Esophagus squamous epithelium (tissue), 4 donors: ENCODE results near the gene TMUB1.

Source experiments
- POLR2A ChIP-seq, 4 donors: fragments of 450-650 bp; IDR thresholded peaks; one replicate each; pipeline ENCODE4 v1.6.1; 2017; ENCODE audit warnings: antibody characterized with exemption in 4 of 4, mild to moderate bottlenecking in 4 of 4, moderate library complexity in 3 of 4
- TF ChIP-seq, protein P1 (sequence below), 6 experiments: fragments of 450-650 bp in 4 of 6; fragments of 200-600 bp in 2 of 6; sonication (generic) in 2 of 6; IDR thresholded peaks; one replicate each; pipeline ENCODE4 v1.5.1; 2016 to 2019; ENCODE audit warnings: antibody characterized with exemption in 6 of 6, mild to moderate bottlenecking in 4 of 6, moderate library complexity in 4 of 6

GRCh38 chr7:151033864-151034249 lies 49.4 kb downstream of the TMUB1 start:
- TF ChIP-seq, protein P1, sequence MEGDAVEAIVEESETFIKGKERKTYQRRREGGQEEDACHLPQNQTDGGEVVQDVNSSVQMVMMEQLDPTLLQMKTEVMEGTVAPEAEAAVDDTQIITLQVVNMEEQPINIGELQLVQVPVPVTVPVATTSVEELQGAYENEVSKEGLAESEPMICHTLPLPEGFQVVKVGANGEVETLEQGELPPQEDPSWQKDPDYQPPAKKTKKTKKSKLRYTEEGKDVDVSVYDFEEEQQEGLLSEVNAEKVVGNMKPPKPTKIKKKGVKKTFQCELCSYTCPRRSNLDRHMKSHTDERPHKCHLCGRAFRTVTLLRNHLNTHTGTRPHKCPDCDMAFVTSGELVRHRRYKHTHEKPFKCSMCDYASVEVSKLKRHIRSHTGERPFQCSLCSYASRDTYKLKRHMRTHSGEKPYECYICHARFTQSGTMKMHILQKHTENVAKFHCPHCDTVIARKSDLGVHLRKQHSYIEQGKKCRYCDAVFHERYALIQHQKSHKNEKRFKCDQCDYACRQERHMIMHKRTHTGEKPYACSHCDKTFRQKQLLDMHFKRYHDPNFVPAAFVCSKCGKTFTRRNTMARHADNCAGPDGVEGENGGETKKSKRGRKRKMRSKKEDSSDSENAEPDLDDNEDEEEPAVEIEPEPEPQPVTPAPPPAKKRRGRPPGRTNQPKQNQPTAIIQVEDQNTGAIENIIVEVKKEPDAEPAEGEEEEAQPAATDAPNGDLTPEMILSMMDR (IDR thresholded peaks at IDR 0.05), result no peak
- no peak for TF ChIP-seq POLR2A (IDR thresholded peaks at IDR 0.05)
